Activated T-helper 2 cell treated with anti-CD3 and anti-CD28 coated beads, Interferon-gamma antibody, Interleukin-2, Interleukin-4, amounts not matched to agents 10 μg/mL and 5 μg/mL and 100 μg/mL, durations not matched to agents 14 hours and 24 hours and 36 hours (primary cell): ENCODE results near the gene SPSB4. TPM values are rescaled to one million over a fixed set of nuclear protein-coding genes. Genes with fewer than 3 reads are reported as not detected.

Source experiments
- DNase-seq: peaks from one replicate; pipeline ENCODE4 v3.0.0; 2021; ENCODE audit warnings: low spot score
- H3K27ac Mint-ChIP-seq: one replicate; pipeline ENCODE4 v1.8.0; 2021; ENCODE audit warnings: mixed read lengths
- H3K27me3 Mint-ChIP-seq: one replicate; pipeline ENCODE4 v1.8.0; 2021; ENCODE audit warnings: low read depth, mixed read lengths
- H3K36me3 Mint-ChIP-seq: one replicate; pipeline ENCODE4 v1.8.0; 2021; ENCODE audit warnings: low read depth, mixed read lengths
- H3K4me1 Mint-ChIP-seq: one replicate; pipeline ENCODE4 v1.8.0; 2021; ENCODE audit warnings: low read depth, mixed read lengths
- H3K4me3 Mint-ChIP-seq: one replicate; pipeline ENCODE4 v1.8.0; 2021; ENCODE audit warnings: low read depth, mild to moderate bottlenecking, moderate library complexity, mixed read lengths
- H3K9me3 Mint-ChIP-seq: one replicate; pipeline ENCODE4 v1.8.0; 2021; ENCODE audit warnings: mixed read lengths
- intact Hi-C: fragments of 100-400 bp; cut with micrococcal nuclease; formaldehyde crosslinking; loops from one replicate; pipeline ENCODE4 v1.15.1; 2023
- total RNA-seq: library from RNA; stranded (reverse); gene quantifications from 2 replicates; pipeline ENCODE4 v1.2.3, GENCODE V29; 2022

SPSB4 gene
- total RNA-seq, 1 donor from 2014 or later = not detected

DNA sequence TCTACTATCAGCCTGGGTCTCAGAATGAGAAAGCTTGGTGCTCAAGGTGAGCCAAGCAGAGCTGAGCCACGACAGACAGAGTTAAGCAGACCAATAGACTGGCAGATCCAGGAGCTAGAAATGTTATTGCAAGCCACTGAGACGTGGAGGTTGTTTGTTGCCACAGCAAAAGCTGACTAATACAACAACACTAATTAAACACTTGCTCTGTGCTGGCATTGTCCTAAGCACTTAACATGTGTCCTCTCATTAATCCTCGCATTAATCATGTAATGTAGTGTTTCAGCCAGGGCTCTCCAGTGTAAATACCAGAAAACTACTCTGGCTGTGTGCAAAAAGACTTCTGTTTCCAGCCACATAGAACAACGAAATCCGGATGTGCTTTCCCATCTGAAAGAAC, 11.6 kb upstream of the SPSB4 start:
- H3K4me1 Mint-ChIP-seq = no peaks in the 10 kb centered on the region
- H3K9me3 Mint-ChIP-seq = no peaks in the 10 kb centered on the region
- no peak for DNase-seq
- peaks cover 16% of the 10 kb centered on the region for H3K27me3 Mint-ChIP-seq
- H3K27ac Mint-ChIP-seq = no peak overlapping the region
- H3K4me3 Mint-ChIP-seq = no peak overlapping the region
- H3K36me3 Mint-ChIP-seq = no peaks in the 10 kb centered on the region
- intact Hi-C loops = no loop called here

- H3K4me1 Mint-ChIP-seq = peaks cover 3% of the 10 kb centered on the region
- H3K9me3 Mint-ChIP-seq = no peaks in the 10 kb centered on the region
- peaks cover 37% of the 10 kb centered on the region for H3K27me3 Mint-ChIP-seq
- no peak for DNase-seq
- no peak overlapping the region for H3K27ac Mint-ChIP-seq
- intact Hi-C loops = no loop called here
- no peak overlapping the region for H3K4me3 Mint-ChIP-seq
- no peaks in the 10 kb centered on the region for H3K36me3 Mint-ChIP-seq
Measured at GRCh38 chr3:141044695-141045641, 6.2 kb upstream of the SPSB4 start.

GRCh38 chr3:141045849-141046248, 5.3 kb upstream of the SPSB4 start:
- peaks cover 46% of the 10 kb centered on the region for H3K27me3 Mint-ChIP-seq
- intact Hi-C loops = no loop called here
- no peak overlapping the region for H3K4me3 Mint-ChIP-seq
- H3K27ac Mint-ChIP-seq = no peak overlapping the region
- peaks cover 3% of the 10 kb centered on the region for H3K4me1 Mint-ChIP-seq
- no peaks in the 10 kb centered on the region for H3K36me3 Mint-ChIP-seq
- DNase-seq = no peak
- no peaks in the 10 kb centered on the region for H3K9me3 Mint-ChIP-seq

DNA sequence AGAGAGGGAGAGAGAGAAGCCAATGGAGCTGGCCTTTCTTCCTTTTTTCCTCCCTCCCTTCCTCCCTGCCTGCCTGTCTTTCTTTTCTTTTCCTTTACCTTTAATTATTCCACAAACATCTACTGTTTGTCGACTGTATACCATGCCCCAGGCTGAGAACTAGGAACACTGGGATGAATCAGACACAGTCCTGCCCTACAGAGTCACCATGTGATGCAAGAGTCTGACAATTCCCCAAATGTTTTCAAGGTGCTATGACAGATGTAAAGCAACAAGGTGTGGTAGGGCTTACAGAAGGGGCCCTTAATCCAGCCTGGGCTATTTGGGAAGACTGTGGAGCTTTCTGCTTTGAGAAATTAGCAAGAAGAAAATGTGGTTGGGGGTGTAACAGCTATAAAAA, 4.0 kb upstream of the SPSB4 start:
- Mint-ChIP-seq H3K27me3 (peaks cover 49% of the 10 kb centered on the region), H3K27ac (no peak overlapping the region), H3K36me3 (no peaks in the 10 kb centered on the region), H3K4me3 (no peak overlapping the region), H3K4me1 (peaks cover 5% of the 10 kb centered on the region), H3K9me3 (no peaks in the 10 kb centered on the region)
- intact Hi-C loops = no loop called here
- DNase-seq = no peak

DNA sequence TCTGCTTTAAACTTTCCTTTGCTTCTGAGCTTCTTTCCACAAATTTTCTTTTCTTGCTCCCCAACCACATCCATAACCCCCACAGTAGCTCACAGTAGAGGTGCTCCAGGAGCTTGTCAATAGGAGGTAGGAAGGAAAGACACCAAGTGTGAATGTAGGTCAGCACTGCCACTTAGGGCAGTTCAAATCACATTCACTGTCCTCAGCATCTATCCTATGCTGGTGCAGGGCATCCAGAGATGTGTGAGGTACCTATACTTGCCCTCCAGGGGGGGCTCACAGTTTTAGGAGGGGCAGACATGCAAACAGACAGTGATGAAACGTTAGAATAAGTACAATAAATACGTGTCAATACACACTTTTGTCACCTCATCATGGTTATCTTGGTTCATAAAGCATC, 1.5 kb upstream of the SPSB4 start:
- peaks cover 5% of the 10 kb centered on the region for H3K4me1 Mint-ChIP-seq
- no peak overlapping the region for H3K27ac Mint-ChIP-seq
- H3K27me3 Mint-ChIP-seq = peaks cover 64% of the 10 kb centered on the region
- intact Hi-C loops = no loop called here
- H3K36me3 Mint-ChIP-seq = no peaks in the 10 kb centered on the region
- no peak for DNase-seq
- H3K9me3 Mint-ChIP-seq = no peaks in the 10 kb centered on the region
- H3K4me3 Mint-ChIP-seq = no peak overlapping the region

DNA sequence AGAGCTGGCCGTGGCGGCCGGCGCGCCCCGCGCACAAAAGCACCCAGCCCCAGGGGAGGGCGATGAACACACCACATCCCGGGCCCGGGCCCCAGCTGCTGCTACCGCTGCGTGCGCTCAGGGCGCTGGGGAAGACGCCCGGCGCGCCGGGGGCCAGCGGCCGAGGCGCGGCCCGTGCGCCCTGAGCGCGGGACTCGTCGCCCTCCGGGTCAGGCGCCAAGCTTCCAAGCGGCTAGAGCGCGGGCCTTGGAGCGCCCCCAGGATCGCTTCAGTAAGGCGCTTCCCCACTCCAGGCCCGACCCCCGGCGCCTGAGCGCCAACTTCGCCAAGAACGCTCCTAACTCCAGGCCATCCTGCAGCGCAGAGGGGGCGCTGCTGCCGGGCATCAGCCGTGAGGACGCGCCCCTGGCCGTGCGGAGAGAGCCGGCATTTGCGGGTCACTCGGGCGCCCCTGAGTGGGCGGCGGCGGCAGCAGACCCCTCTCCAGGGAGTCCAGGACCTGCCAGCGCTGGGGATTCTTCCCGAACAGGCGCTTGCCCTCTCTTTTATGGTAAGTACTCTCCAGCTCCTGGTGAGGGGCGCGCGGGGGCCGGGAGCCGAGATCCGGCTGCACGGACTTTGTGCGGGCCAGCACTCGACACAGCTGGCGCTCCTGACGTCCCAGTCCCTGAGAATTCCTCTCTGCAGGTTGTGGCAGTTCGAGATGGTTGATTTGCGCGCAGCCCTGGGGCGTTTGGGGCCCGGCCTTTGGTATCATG, 475 bp downstream of the SPSB4 start:
- peaks cover 70% of the 10 kb centered on the region for H3K27me3 Mint-ChIP-seq
- H3K4me1 Mint-ChIP-seq = peaks cover 2% of the 10 kb centered on the region
- H3K27ac Mint-ChIP-seq = no peak overlapping the region
- peak overlapping the region; percentile 54 for H3K4me3 Mint-ChIP-seq
- no peaks in the 10 kb centered on the region for H3K9me3 Mint-ChIP-seq
- intact Hi-C loops = no loop called here
- no peak for DNase-seq
- H3K36me3 Mint-ChIP-seq = no peaks in the 10 kb centered on the region

DNA sequence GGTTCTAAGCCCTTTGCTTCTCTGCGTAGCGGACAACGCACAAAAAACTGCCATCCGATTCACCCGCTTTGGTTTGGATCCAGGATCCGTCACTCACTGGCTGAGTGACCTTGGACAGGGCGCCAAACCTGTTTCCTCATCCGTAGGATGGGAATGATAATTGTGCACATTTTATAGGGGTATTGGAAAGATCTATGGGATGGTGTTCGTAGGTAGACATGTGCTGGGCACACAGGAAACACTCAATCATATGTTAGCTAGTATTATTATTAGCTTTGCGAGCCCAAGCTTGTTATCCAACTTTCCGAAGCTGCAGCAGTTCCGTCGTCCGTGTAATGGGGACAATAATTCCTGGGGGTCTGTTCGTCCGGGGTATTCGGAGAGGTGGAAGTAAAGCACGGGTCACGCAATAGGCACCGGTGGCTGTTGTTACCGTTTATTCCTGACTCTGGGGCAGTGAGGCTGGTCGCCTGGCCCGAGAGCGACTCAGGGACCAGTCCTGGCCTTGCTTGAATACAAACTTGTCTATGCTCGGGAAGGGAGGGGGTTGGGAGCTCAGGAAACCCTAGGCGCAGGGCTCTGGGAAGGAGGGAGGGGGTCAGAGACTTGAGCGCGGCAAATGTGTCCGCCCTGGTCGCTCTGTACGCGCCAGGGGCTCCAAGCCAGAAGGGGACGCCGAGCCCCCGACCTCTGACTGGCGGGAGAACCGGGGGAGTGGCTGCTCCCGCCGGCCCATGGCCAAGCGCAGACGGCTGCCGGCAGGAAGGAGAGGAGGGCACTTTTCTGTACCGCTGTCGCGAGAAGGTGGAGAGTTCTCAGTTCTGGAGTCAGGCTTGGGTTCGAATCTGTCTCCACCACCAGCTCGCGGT, 1.3 kb downstream of the SPSB4 start:
- Mint-ChIP-seq H3K36me3 (no peaks in the 10 kb centered on the region), H3K4me1 (peaks cover 2% of the 10 kb centered on the region), H3K27ac (no peak overlapping the region), H3K9me3 (no peaks in the 10 kb centered on the region), H3K4me3 (peak overlapping the region; percentile 54), H3K27me3 (peaks cover 66% of the 10 kb centered on the region)
- DNase-seq = no peak
- intact Hi-C loops = no loop called here

DNA sequence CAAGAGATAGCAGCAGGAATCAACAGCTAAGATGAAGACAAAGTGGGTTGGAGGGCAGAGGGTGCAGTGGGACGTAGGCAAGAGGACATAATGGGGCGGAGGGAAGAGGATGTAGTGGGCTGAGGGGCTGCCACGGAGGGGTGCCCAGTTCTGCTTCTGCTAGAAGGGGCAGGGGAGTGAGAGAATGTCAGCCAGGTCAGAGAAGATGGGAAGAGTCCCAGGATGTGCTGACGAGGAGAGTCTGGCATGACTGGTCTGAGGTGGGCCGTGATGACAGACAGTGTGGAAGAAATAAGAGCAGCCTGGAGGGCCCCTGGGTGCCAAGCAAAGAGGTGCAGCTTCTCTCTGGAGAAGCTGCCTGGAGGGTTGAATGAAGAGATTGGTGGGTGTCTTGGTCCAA, 4.0 kb downstream of the SPSB4 start:
- H3K36me3 Mint-ChIP-seq = no peaks in the 10 kb centered on the region
- H3K4me1 Mint-ChIP-seq = peaks cover 2% of the 10 kb centered on the region
- no peaks in the 10 kb centered on the region for H3K9me3 Mint-ChIP-seq
- DNase-seq = no peak
- no peak overlapping the region for H3K4me3 Mint-ChIP-seq
- H3K27ac Mint-ChIP-seq = no peak overlapping the region
- H3K27me3 Mint-ChIP-seq = peaks cover 41% of the 10 kb centered on the region
- intact Hi-C loops = no loop called here

- Mint-ChIP-seq H3K4me3 (no peak overlapping the region), H3K27ac (no peak overlapping the region), H3K27me3 (peaks cover 34% of the 10 kb centered on the region), H3K4me1 (peaks cover 2% of the 10 kb centered on the region), H3K9me3 (no peaks in the 10 kb centered on the region), H3K36me3 (no peaks in the 10 kb centered on the region)
- intact Hi-C loops = no loop called here
- no peak for DNase-seq
Measured at GRCh38 chr3:141055536-141056445, 4.6 kb downstream of the SPSB4 start.

GRCh38 chr3:141056751-141057171, 5.6 kb downstream of the SPSB4 start:
- Mint-ChIP-seq H3K4me1 (peaks cover 2% of the 10 kb centered on the region), H3K27ac (no peak overlapping the region), H3K36me3 (no peaks in the 10 kb centered on the region), H3K27me3 (peaks cover 33% of the 10 kb centered on the region), H3K9me3 (no peaks in the 10 kb centered on the region), H3K4me3 (no peak overlapping the region)
- intact Hi-C loops = no loop called here
- DNase-seq = no peak

GRCh38 chr3:141057436-141057835, 6.3 kb downstream of the SPSB4 start:
- intact Hi-C loops = no loop called here
- Mint-ChIP-seq H3K27me3 (peaks cover 29% of the 10 kb centered on the region), H3K9me3 (no peaks in the 10 kb centered on the region), H3K27ac (no peak overlapping the region), H3K4me3 (no peak overlapping the region), H3K36me3 (no peaks in the 10 kb centered on the region), H3K4me1 (no peaks in the 10 kb centered on the region)
- DNase-seq = no peak
